ENCODE results near the gene PCDH9.

The PCDH9 gene

DNA sequence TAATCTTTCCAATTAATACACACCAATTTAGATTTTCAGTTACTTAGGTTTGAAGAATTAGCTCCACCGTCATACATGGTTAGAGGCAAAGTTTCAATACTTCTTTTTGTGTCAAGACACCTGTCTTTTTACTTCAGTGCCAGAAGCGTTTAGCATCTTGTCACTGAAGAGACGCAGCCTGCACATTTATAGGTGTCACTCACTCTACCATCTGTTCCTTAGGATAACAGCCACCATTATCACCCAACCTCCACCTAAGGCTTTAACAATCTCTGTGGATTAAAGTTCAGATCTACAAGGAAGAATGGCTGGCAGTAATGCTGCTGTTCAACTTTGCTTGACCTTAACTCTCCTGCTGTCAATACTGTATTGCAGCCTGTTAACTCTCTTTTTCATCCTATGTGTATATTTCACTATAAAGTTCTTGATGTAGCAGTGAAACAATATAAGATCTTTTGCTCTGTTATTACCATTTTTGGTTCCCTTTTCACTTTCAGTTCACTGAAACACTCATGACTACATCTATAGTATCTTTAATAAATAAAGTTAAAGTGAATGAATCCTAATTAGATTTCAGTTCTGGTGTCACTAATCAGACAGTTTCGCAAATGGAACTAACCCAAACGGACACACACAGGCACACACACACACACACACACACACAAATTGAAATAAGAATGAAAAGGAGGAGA, 435.6 kb downstream of the PCDH9 start:
- H3K4me3 ChIP-seq (ENCODE audit: low read depth, low read length): no peak overlapping the region
- no peak for TF ChIP-seq CTCF (IDR thresholded peaks at IDR 0.05; ENCODE audit: borderline replicate concordance, insufficient read depth, low read depth, low read length)

DNA sequence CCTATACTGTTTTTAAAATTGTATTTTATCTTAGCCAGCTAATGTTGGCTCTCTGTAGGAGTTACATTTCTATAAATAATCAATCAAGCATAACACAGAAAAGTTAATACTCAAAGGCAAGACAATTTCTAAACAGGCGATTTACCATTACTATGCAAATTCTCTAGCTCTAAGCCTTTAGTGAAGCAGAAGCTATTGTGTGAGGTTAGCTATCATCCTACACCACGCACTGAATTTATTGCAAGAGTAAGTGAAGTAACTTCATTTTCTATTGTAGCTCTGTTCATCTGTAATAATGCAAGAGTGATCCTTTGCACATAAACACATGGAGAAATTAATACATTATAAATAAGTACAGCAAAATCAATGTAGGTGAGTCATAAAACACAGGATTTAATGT, 439.3 kb downstream of the PCDH9 start:
- no peak for TF ChIP-seq CTCF (IDR thresholded peaks at IDR 0.05; ENCODE audit: borderline replicate concordance, insufficient read depth, low read depth, low read length)
- no peak overlapping the region for H3K4me3 ChIP-seq (ENCODE audit: low read depth, low read length)

- TF ChIP-seq CTCF (IDR thresholded peaks at IDR 0.05; ENCODE audit: borderline replicate concordance, insufficient read depth, low read depth, low read length): no peak
- H3K4me3 ChIP-seq (ENCODE audit: low read depth, low read length): no peak overlapping the region
These were observed 448.9 kb downstream of the PCDH9 start for GRCh38 chr13:66781241-66781640.

GRCh38 chr13:66780814-66781213, 449.3 kb downstream of the PCDH9 start:
- H3K4me3 ChIP-seq (ENCODE audit: low read depth, low read length): no peak overlapping the region
- no peak for TF ChIP-seq CTCF (IDR thresholded peaks at IDR 0.05; ENCODE audit: borderline replicate concordance, insufficient read depth, low read depth, low read length)

- no peak overlapping the region for H3K4me3 ChIP-seq (ENCODE audit: low read depth, low read length)
- no peak for TF ChIP-seq CTCF (IDR thresholded peaks at IDR 0.05; ENCODE audit: borderline replicate concordance, insufficient read depth, low read depth, low read length)
These were observed 451.7 kb downstream of the PCDH9 start for GRCh38 chr13:66778461-66778860.

- TF ChIP-seq CTCF (IDR thresholded peaks at IDR 0.05; ENCODE audit: borderline replicate concordance, insufficient read depth, low read depth, low read length): no peak
- H3K4me3 ChIP-seq (ENCODE audit: low read depth, low read length): no peak overlapping the region
These were observed 454.9 kb downstream of the PCDH9 start for GRCh38 chr13:66775196-66775595.

- no peak overlapping the region for H3K4me3 ChIP-seq (ENCODE audit: low read depth, low read length)
- TF ChIP-seq CTCF (IDR thresholded peaks at IDR 0.05; ENCODE audit: borderline replicate concordance, insufficient read depth, low read depth, low read length): no peak
These were observed 456.1 kb downstream of the PCDH9 start for GRCh38 chr13:66774046-66774445.
